Effector CD4-positive, alpha-beta T cell (primary cell): Measurements from ENCODE around the gene SMAD7.

ENCODE experiments used
- DNase-seq: peaks from one replicate; pipeline ENCODE4 v3.0.0-alpha.2; 2020

SMAD7 gene

DNA sequence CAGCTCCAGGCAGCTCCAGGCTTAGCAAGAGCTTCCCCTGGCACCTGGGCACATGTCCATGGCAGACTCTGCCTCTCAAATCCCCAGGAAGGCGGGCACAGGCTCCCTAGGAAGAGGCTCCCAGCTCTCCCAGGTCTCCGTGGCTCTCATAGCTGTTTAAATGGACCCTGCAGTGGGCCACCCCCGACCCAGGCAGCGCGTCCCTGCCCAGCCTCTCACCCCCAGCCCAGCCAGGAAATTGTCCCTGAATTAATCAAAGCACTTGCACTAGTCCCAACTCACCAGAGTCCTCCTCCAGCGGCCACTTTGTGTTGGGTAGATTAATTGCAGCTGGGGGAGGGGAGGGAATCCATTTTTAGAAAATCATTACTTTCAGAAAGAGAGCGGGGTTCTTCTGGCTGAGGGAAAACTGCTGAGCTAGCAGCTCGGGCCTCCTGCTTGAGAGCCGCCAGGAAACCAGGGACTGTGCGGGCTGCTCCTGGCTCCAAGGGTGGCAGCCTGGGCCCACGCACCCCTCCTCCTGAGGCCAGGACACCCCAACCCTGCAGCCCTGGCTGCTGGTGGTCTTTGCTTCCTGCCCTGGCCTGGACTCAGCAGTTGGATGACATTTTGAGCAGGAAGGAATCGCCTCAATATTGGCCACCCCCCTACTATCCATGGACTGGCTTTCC is 36.0 kb downstream of the SMAD7 start:
- no peak for DNase-seq

DNA sequence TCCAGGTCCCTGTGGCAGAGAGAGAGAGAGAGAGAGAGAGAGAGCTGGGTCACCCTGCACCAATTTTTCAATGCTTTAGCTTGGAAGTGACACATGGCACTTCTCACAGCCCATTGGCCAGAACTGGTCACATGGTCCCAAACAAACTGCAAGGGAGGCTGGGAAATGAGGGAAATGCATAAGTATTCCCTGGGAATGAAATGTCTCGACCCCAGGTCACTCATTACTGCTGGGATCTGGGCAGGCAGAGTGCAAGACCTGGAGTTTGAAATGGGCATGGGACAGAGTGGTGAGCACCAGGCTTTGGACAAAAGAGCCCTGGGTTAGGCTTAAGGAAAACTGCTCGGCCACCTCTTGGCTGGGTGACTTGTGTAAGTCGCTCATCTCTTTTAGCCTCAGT is 37.0 kb downstream of the SMAD7 start:
- no peak for DNase-seq

DNA sequence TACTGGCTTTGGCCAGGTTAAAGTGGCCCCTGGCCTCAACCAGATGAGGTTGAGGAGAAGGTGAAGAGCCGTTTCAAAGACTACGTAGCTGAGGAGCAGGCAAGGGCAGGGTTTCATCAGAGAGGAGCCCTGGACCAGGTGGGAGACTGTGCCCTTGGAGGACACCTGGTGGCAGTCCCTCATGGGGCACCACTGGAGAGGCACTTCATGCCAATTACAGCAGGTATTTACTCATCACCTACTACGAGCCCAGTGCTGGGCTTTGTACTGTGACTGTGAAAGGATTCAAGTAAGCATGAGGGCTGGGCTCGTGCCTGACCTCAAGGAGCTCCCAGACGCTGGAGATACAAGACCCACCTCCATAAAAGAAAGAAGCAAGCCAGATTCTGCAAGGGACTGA is 37.6 kb downstream of the SMAD7 start:
- peak; percentile 29 for DNase-seq

DNA sequence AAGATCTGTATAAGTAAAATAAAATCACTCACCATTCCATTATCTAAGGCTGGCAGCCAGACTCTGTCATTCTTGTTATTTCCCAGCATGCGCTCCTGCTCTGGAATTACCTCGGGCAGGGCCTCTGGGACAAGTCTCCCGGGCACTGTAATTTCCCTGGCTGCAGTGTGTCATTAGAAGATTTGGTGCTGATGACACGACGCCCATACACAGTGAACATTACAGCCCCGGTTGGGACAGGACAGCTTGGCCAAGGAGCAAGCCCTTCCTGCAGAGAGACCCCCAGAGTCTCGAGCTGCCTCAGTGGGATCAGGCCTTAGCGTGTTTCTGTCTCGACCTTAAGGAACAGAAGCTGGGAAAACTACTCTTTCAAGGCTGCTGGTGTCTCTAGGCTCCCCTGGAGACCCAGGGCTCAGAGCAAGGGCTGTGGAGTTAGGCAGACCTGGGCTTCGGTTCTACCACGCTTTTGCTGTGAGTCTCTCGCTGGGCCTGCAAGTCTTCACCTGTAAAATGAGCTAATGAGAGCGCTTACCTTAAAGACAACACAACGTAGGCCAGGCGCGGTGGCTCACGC is 39.7 kb downstream of the SMAD7 start:
- no peak for DNase-seq

DNA sequence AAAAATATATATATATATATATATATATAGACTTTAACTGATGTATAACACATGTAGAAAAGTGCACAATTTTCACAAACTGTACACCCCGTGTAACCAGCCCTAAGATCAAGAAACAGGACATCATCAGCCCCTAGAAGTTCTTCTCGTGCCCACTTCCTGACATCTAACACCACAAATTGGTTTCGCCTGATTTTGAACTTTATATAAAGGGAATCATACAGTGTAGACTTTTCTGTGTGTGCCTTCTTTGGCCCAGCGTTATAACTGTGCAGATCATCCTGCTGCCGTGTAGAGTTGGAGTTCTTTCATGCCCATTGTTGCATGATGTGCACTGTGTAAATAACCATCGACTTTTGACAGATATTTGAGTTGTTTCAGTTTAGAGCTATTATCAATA is 41.0 kb downstream of the SMAD7 start:
- DNase-seq: no peak

DNA sequence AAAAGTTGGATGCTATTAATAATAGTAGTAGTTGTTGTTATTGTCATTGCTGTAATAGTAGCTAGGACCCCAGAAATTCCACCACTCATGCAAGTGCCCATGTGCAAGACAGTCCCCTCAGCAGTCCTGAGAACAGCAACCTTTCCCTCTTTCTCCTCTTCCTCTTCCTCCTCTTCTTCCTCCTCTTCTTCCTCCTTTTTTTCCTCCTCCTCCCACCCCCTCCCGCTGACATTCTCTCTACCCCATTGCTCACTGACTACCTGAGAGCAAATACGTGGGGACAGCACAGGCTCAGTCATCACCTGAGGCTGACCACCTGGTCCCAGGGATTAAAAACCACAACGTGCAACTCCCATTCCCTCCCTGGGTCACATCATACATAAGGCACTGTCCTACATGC is 41.8 kb downstream of the SMAD7 start:
- no peak for DNase-seq

DNA sequence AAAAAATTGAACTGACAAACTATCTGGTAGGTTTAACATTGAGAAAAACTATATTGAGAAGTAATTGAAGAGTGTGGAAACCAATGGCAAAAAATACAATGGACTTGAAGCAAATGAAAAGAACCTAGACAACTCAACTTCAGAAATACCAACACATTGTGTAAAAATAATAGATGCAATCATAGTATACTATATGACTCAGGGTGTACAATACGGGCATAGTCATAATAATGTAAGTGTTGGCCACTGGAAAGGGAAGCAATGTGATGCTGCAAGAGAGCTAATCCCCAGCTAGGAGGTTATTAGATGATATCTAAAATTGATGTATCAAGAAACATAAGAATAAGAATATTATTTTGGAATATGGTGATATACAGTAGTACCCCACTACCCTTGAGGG is 45.3 kb downstream of the SMAD7 start:
- no peak for DNase-seq

DNA sequence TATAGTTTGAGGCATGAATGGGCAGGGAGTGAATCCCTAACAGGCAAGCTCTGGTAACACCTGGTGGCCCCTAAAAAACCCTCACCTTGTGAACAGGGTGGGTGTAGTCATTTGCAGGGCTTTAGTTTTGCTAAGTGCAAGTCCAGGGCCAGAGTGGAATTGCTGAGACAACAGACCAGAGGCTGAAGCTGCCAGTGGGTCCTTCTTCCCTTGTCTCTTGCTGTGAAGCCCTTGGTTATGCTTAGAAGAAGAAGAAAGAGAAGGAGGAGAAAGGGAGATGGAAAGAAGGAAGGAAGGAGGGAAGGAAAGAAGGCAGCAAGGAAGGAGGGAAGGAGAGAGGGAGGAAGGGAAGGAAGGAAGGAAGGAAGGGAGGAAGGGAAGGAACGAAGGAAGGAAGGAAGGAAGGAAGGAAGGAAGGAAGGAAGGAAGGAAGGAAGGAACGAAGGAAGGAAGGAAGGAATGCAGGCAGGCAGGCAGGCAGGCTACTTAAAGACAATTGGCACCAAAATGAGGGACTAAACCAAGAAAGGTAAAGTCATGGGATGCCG is 45.8 kb downstream of the SMAD7 start:
- no peak for DNase-seq

DNA sequence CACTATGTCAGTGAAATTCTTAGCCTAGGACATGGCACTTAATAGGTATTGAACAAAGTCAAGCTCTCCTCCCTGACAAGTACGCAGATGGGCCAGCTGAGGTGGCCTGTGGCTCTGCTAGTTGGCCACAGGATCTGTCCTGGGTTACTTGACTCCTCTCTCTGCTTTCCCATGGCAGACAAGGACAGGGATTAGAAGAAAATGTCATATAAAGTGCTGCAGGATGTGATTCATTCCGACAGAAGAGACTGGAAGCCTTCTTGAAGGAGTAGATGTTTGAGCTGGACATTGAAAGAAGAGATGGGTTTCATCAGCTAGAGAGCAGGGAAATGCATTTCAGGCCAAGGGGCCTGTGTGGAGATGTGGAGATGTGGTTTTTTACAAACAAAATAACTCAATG is 46.7 kb downstream of the SMAD7 start:
- DNase-seq: no peak

DNA sequence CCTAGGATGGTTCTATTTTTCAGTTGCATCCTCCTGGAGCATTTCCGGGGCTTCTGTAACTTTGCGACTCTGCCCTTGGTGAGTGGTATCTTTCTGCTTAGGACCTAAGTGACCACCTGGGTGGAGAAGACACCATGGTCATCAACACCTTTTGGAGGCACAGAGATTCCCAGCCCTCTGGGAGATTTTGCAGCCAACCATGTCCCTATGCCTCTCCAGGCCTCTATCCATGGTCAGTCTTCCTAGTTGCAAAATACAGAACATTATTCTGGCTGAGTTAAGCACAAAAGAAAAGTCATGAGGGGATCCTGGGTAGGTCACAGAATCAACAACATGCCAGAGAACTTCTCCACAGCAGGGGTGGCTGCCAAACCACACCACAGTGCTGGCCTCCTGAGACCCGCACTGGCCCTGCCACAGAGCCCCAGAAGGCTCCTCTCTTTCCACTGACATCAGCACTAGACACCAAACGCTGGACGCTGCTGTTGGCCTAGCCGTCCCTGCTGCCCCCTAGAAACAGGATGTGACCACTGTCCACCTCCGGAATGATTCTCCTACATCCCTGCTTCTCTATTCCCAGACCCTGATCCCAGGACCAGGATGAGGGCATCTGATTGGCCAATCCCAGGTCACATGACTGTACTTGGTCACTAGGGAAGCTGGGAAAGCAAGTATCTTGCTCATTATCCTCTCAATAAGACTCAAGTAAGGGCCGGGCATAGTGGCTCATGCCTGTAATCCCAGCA is 47.7 kb downstream of the SMAD7 start:
- no peak for DNase-seq

DNA sequence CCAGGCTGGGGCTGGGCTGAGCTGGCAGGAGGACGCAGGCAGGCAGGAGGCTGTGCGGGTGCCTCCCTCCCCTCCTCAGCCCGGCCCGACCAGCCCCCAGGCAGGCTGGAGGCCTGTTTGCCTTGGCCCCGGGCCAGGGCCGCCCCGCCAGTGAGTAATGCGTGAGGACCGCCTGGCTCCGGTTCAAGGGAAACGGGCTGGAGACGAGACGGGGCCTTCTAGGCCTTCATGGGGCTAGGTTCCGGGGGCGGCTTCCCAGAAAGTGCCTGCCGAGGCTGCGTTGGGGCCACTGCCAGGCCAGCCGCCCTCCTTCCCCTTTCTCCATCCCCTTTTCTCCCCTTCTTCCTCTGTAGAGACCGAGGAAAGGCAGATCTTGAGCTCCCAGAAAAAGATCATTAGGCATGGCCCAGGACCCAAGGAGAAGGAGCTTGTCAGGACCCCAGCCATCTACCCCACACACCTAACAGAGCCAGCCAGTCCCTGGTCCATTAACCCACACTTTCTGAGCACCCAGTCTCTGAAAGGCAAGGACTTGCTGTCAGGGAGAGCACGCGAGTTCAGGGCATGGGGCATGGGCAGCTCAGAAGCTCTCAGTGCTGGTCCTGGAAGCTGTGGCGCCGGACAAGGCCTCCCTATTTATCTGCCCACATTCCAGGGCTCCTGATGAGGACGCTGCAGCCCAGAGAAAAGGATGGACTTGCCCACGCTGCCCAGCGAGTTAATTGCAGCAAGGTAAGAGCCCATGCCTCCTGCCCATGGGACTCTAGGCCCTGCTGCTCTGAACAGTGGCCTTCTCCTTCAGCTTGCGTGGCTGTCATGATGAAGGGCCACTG is 48.5 kb downstream of the SMAD7 start:
- DNase-seq: no peak

DNA sequence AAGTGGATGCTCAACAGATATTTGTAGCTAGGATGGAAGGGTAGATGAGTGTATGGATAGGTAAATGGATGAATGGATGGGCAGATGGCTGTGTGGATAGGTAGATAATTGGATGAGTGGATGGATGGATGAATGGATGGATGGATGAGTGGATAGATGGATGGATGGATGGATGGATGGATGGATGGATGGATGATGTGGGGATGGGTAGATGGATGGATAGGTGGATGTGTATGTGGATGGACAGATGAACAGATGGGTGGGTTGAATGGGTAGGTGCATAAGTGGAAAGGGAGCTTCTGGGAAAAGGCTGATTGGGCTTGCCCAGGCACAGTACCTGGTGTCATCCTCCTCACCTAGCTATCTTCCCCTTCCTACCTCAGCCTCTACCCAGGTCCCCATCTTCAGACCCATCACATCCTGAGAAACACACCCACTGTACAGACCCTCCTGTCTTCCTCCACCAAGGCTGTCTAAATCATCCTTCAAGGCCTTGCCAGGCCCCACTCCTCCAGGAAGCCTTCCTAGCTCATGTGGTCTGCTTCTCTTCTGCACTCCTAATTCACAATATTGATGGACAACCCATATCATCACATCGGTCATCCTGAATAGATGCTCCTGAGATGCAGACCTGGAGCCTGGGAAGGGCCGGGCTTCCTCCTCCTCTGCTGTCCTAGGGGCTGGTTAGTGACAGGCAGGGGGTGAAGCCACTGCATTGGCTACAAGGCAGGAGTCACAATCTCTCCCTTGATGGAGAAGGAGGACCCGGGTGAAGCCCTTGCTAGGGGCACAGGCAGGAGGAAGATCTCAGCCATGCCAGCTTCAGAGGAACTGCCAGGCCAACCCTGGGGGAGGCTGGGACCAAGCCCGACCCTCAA is 49.4 kb downstream of the SMAD7 start:
- no peak for DNase-seq

DNA sequence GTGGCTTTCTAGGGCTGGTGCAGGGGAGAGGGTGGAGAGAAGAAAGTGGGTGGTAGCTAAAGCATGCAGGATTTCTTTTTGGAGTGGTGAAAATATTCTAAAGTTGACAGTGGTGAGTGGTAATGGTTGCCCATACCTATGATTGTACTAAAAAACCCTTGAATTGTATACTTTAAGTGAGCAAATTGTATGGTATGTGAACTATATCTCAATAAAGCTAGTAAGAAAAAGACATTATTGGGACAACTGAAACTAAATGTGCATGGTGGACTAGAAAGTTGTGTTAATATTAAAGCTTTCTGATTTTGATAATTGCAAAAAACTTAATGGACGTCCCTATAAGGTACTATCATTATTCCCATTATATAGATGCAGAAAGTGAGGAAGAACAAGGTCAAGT is 50.3 kb downstream of the SMAD7 start:
- DNase-seq: no peak

DNA sequence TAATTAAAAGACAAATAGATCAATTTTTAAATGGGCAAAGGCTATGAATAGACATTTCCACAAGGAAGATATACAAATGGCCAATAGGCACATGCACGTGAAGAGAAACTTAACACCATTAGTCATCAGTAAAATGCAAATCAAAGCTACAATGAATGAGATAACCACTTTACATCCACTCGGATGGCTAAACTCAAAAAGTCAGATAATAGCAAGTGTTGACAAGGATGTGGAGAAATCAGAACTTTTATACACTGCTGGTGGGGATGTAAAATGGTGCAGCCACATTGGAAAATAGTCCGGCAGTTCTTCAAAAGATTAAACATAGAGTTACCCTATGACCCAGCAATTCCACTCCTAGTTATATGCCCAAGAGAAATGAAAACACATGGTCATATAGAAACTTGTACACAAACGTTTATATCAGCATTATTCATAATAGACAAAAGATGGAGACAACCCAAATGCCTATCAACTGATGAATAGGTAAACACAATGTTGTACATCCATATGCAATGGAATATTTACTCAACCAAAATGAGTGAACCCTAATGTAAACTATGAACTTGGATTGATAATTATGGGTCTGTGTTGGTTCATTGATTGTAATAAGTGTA is 51.1 kb downstream of the SMAD7 start:
- DNase-seq: no peak

DNA sequence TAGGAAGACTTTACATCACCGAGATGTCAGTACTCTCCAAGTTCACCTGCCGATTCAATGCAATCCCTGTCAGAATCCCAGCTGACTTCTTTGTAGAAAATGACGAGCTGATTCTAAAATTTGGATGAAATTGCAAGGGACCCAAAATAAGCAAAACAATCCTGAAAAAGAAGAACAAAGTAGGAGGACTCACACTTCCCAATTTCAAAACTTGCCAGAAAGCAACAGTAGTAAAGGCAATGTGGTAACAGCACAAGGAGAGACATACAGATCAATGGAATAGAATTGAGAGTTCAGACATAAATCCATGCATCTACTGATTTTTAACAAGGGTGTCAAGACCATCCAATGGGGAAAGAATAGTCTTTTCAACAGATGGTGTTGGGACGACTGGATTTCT is 52.2 kb downstream of the SMAD7 start:
- DNase-seq: no peak

DNA sequence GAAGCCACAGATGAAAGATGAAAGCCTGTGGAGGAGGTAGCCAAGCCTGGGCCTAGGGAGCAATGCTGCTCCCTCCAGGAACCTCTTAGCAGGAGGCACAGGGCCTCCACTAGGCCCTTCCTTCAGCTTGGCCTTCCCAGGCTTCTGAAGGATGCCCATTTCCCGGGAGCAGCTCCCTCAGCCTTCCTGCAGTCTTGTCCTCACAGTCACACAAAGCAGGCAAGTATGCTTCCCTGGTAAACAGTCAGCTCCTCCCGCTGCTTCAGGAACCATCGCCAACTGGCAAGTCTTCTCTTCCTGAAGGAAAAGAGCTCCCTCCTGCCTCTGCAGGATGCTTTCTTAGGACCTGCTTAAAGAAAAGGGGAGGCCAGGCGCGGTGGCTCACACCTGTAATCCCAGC is 53.2 kb downstream of the SMAD7 start:
- no peak for DNase-seq

DNA sequence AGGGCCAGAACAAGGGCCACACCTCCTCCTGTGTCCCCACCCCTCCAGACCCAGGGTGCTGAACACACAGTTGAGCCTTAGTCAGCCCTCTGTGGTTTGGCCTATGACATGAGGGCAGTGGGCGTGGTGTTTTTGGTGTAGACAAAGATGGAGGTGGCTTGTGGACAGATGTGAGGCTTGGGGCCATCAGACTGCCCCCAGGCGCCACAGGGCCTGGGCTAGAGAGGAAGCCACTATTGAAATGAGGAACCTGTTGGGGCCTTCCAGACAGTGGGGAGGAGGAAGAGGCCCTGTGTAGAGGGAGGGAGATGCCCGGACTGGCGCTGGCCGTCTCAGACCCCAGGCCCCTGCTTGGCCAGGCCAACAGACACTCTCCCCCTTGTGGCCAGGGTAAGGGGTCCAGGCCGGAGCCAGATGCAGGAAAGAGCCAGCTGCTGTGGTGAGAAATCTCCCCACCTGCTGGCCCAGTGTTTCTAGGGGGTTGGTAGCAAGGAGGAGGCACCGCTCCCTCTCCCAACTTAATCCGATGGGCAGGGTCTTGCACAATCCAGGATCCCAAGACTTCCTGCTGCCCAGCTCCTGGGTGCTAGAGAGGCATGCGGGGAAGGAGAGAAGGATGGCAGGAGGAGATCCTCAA is 53.8 kb downstream of the SMAD7 start:
- DNase-seq: no peak

DNA sequence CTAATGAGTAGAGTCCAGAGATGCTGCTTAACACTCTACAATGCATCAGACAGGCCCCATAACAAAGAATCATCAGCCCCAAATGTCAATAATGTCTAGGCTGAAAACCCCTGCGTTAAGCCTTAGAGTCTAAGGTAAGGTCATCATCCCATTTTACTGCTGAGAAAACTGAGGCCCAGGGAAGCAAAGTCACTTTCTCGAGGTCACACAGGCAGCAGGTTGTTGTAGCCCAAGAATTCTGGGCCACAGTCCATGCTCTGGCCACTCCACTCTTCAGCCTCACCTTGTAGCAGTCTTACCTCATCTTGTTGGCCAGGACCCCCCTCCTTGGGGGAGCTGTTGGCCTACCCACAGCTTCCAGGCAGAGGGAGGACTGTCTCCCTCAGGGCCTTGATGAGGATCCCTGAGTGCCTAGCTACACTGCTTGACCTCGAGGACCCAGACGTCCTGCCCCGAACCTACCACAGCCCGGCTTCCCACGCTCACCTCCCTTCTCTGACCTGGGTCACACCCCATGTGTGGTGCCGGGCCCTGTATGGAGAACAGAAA is 54.4 kb downstream of the SMAD7 start:
- no peak for DNase-seq

DNA sequence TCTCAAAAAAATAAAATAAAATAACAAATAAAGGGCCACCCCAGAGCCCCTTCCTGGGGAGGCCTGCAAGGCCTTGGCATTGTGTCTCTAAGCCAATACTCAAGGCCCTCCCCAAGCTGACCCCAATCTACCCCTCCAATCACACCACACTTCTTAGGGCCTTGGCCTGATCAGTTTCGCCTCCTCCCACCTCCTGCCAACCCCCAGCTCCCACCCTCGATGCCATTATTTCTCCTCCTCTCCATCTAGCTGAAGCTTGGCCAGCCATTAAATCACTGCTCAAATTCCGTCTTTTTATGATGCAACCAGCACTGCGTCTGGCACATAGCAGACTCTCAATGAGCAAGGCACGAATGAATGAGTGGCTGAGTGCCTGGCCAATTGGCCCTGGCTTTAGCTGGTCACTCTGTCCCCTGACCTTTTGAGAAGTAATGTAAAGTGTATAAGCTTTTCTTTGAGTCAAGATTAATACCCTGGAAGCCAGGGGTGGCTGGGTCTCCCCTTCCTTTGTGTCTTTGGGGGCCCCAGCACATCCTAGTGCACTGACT is 55.9 kb downstream of the SMAD7 start:
- no peak for DNase-seq
